H1 (cell line): Measurements from ENCODE around the gene PPFIA4. TPM values are rescaled to one million over a fixed set of nuclear protein-coding genes. Genes with fewer than 3 reads are reported as not detected.

Source experiments
- CTCF ChIA-PET: fragments of 300-600 bp; sonication (Branson Sonifier 250); formaldehyde crosslinking; loops from one replicate; lab custom pipeline; 2021; ENCODE audit not compliant: partially characterized antibody; lab: Charles Lee
- POLR2A ChIA-PET: fragments of 300-600 bp; sonication (Branson Sonifier 250); formaldehyde crosslinking; loops from one replicate; lab custom pipeline; 2021; ENCODE audit warnings: inconsistent platforms; ENCODE audit not compliant: partially characterized antibody; lab: Charles Lee
- DNase-seq, 2 experiments: peaks; one replicate each; pipeline versions ENCODE4 v3.0.0 to v3.0.0-alpha.2; 2010 to 2022; ENCODE audit warnings: low spot score in 2 of 2, low read depth in 1 of 2, mixed read lengths in 1 of 2
- FAIRE-seq: peaks from 2 replicates; lab custom pipeline; 2011; peaks lifted over from hg19 to GRCh38; lab: Jason Lieb, UNC
- H2AFZ ChIP-seq: 2 replicates; pipeline ENCODE4 v1.8.1; 2012; ENCODE audit warnings: low read length, inconsistent platforms
- H2AK5ac ChIP-seq: 2 replicates; pipeline ENCODE4 v1.6.1; 2013; ENCODE audit warnings: low read depth, low read length
- H2BK120ac ChIP-seq: replicated peaks from 2 replicates; pipeline ENCODE3; 2013; ENCODE audit warnings: low read depth, low read length, inconsistent platforms
- H2BK12ac ChIP-seq: 2 replicates; pipeline ENCODE4 v1.6.1; 2013; ENCODE audit warnings: low read depth, low read length
- H2BK15ac ChIP-seq: 2 replicates; pipeline ENCODE4 v1.6.1; 2013; ENCODE audit warnings: low read length
- H2BK20ac ChIP-seq: 2 replicates; pipeline ENCODE4 v1.6.1; 2013; ENCODE audit warnings: low read length
- H2BK5ac ChIP-seq: 2 replicates; pipeline ENCODE4 v1.6.1; 2013; ENCODE audit warnings: low read depth, low read length
- H3K14ac ChIP-seq: 2 replicates; pipeline ENCODE4 v1.6.1; 2013; ENCODE audit warnings: inconsistent platforms; ENCODE audit not compliant: insufficient read length
- H3K18ac ChIP-seq: 2 replicates; pipeline ENCODE4 v1.6.1; 2013; ENCODE audit warnings: low read length; ENCODE audit errors: extremely low read depth
- H3K23ac ChIP-seq: 2 replicates; pipeline ENCODE4 v1.6.1; 2013; ENCODE audit warnings: inconsistent platforms; ENCODE audit not compliant: insufficient read length
- H3K23me2 ChIP-seq: 2 replicates; pipeline ENCODE4 v1.6.1; 2013; ENCODE audit warnings: low read depth, low read length
- H3K27ac ChIP-seq: 2 replicates; pipeline ENCODE4 v1.6.1; 2011; ENCODE audit warnings: low read depth, low read length, inconsistent platforms
- H3K27me3 ChIP-seq, 4 experiments: replicated peaks in 1 of 4; 1 replicate in 1 of 4; 2 replicates in 3 of 4; pipeline versions ENCODE4 v1.6.1 to v1.8.1; 2011 to 2013; ENCODE audit warnings: low read length in 3 of 4, mild to moderate bottlenecking in 3 of 4, inconsistent platforms in 2 of 4, mixed read lengths in 2 of 4, moderate library complexity in 1 of 4; ENCODE audit not compliant: control insufficient read depth in 3 of 4, insufficient read depth in 3 of 4; ENCODE audit errors: extremely low read depth in 1 of 4
- H3K36me3 ChIP-seq, 4 experiments: 2 replicates each; pipeline versions ENCODE4 v1.6.1 to v1.8.1; 2011 to 2013; ENCODE audit warnings: mild to moderate bottlenecking in 4 of 4, low read length in 3 of 4, moderate library complexity in 2 of 4, control low read depth in 1 of 4, inconsistent platforms in 1 of 4; ENCODE audit not compliant: insufficient read depth in 4 of 4, control insufficient read depth in 2 of 4
- H3K4ac ChIP-seq: replicated peaks from 2 replicates; pipeline ENCODE3; 2013; ENCODE audit warnings: low read length, low read depth, mixed read lengths, inconsistent platforms; ENCODE audit not compliant: insufficient read length
- H3K4me1 ChIP-seq, 4 experiments: replicated peaks in 1 of 4; 1 replicate in 1 of 4; 2 replicates in 3 of 4; pipeline versions ENCODE4 v1.6.1 to v1.8.1; 2011 to 2013; ENCODE audit warnings: low read length in 3 of 4, inconsistent platforms in 2 of 4, mixed read lengths in 1 of 4; ENCODE audit not compliant: insufficient read depth in 4 of 4, control insufficient read depth in 3 of 4
- H3K4me2 ChIP-seq, 2 experiments: 2 replicates each; pipeline versions ENCODE4 v1.6.1 to v1.8.1; 2011 to 2013; ENCODE audit warnings: low read depth in 2 of 2, low read length in 2 of 2, control low read depth in 1 of 2, inconsistent platforms in 1 of 2, mild to moderate bottlenecking in 1 of 2; ENCODE audit not compliant: insufficient read depth in 1 of 2
- H3K4me3 ChIP-seq, 4 experiments: fragments of 200-600, 300-600 bp in 1 of 4; sonication (generic), shearing (Covaris generic), sonication (Bioruptor Twin) in 1 of 4; 2 replicates each; pipeline versions ENCODE4 v1.5.1 to v1.8.1; 2011 to 2016; ENCODE audit warnings: low read length in 4 of 4, low read depth in 3 of 4, control low read depth in 2 of 4, inconsistent platforms in 2 of 4, mild to moderate bottlenecking in 2 of 4, mixed read lengths in 1 of 4, moderate library complexity in 1 of 4; ENCODE audit not compliant: insufficient read depth in 2 of 4; ENCODE audit errors: extremely low read depth in 1 of 4
- H3K56ac ChIP-seq: replicated peaks from 2 replicates; pipeline ENCODE3; 2013; ENCODE audit warnings: low read depth, mild to moderate bottlenecking, mixed read lengths, low read length, inconsistent platforms; ENCODE audit not compliant: insufficient read length
- H3K79me1 ChIP-seq: 2 replicates; pipeline ENCODE4 v1.6.1; 2013; ENCODE audit warnings: low read depth, low read length, control low read depth
- H3K79me2 ChIP-seq, 2 experiments: 2 replicates each; pipeline versions ENCODE4 v1.6.1 to v1.8.1; 2012 to 2013; ENCODE audit warnings: low read length in 2 of 2, mild to moderate bottlenecking in 2 of 2, inconsistent platforms in 1 of 2; ENCODE audit not compliant: insufficient read depth in 2 of 2, control insufficient read depth in 1 of 2
- H3K9ac ChIP-seq, 4 experiments: replicated peaks in 1 of 4; 1 replicate in 1 of 4; 2 replicates in 3 of 4; pipeline versions ENCODE4 v1.6.1 to v1.8.1; 2011 to 2013; ENCODE audit warnings: low read depth in 3 of 4, low read length in 3 of 4, control low read depth in 2 of 4, mild to moderate bottlenecking in 2 of 4, moderate library complexity in 2 of 4, inconsistent platforms in 1 of 4; ENCODE audit errors: extremely low read depth in 1 of 4
- H3K9me3 ChIP-seq, 2 experiments: 2 replicates each; pipeline versions ENCODE4 v1.6.1 to v1.8.1; 2012 to 2013; ENCODE audit warnings: mild to moderate bottlenecking in 2 of 2, moderate library complexity in 2 of 2, control low read depth in 1 of 2, inconsistent platforms in 1 of 2, low read depth in 1 of 2, low read length in 1 of 2, mixed read lengths in 1 of 2; ENCODE audit not compliant: insufficient read depth in 2 of 2
- H4K20me1 ChIP-seq, 2 experiments: replicated peaks in 1 of 2; 2 replicates each; pipeline versions ENCODE3 to v1.8.1; 2011 to 2013; ENCODE audit warnings: inconsistent platforms in 2 of 2, low read length in 2 of 2, mild to moderate bottlenecking in 1 of 2; ENCODE audit not compliant: insufficient read depth in 2 of 2, control insufficient read depth in 1 of 2
- H4K5ac ChIP-seq: 2 replicates; pipeline ENCODE4 v1.6.1; 2013; ENCODE audit warnings: low read length, low read depth, mixed read lengths, inconsistent platforms; ENCODE audit not compliant: insufficient read length
- H4K8ac ChIP-seq: 2 replicates; pipeline ENCODE4 v1.8.0; 2013; ENCODE audit warnings: mild to moderate bottlenecking, moderate library complexity, low read length, inconsistent platforms; ENCODE audit not compliant: insufficient read depth; ENCODE audit errors: extremely low read depth
- H4K91ac ChIP-seq: replicated peaks from 2 replicates; pipeline ENCODE3; 2013; ENCODE audit warnings: low read length, mixed read lengths, inconsistent platforms; ENCODE audit not compliant: insufficient read length
- KDM1A ChIP-seq: fragments of 200-600, 300-600 bp; sonication (generic); IDR thresholded peaks from 2 replicates; pipeline ENCODE4 v1.7.1; 2016; ENCODE audit warnings: mild to moderate bottlenecking, low read length, borderline replicate concordance
- KDM5A ChIP-seq: fragments of 200-600 bp; IDR thresholded peaks from 2 replicates; pipeline ENCODE4 v1.7.1; 2012; ENCODE audit warnings: mild to moderate bottlenecking, low read length, inconsistent platforms, mixed read lengths
- WGBS, 2 experiments: shearing (Covaris generic) in 1 of 2; methylation state at CpG; one replicate each; pipeline versions ENCODE4 v1.1.6 to v1.1.7; 2013 to 2015; ENCODE audit warnings: low lambda C conversion rate in 2 of 2, mixed read lengths in 2 of 2, inconsistent platforms in 1 of 2, low coverage in 1 of 2, missing lambda C conversion rate in 1 of 2; ENCODE audit not compliant: insufficient replicate concordance in 2 of 2, insufficient coverage in 1 of 2, insufficient read length in 1 of 2; ENCODE audit errors: extremely low coverage in 1 of 2, missing lambda C conversion rate in 1 of 2; 5-methylcytosine and 5-hydroxymethylcytosine counted together
- polyA plus RNA-seq, 7 experiments: library from polyadenylated mRNA; depleted of rRNA in 3 of 7; stranded (reverse) in 5 of 7; unstranded in 2 of 7; fragments of >200 nt in 5 of 7; fragments of 200-250 nt in 2 of 7; gene quantifications; 1 replicate in 5 of 7; 2 replicates in 1 of 7; 4 replicates in 1 of 7; pipeline versions ENCODE4 v1.2.1 to v1.2.3, GENCODE V29; 2011 to 2013; ENCODE audit warnings: missing spikeins in 2 of 7, mixed read lengths in 2 of 7
- total RNA-seq: library from RNA; stranded (reverse); fragmentation: NEBNext Ultra II Directional; extraction: Animal tissue kit (Norgen Biotek cat#: 25700); gene quantifications from 2 replicates; pipeline ENCODE4 v1.2.1, GENCODE V29; 2021

Gene PPFIA4
- total and polyA plus RNA-seq, 2 of the 8 experiments (the other 6 are each of a cell fraction or from before 2014, with no cell fraction given): 9.0 to 9.9 TPM

- peak overlapping the region; percentile 18; the same call in 1 of the 2 replicates for H2BK12ac ChIP-seq
- H3K9me3 ChIP-seq: no peaks in the 10 kb centered on the region
- no peak overlapping the region for H3K9ac ChIP-seq
- no peaks in the 10 kb centered on the region for H3K27me3 ChIP-seq
- peak overlapping the region; percentile 24 to 39; a peak in 2 of 4 replicates for H3K4me2 ChIP-seq
- H3K18ac ChIP-seq: peak overlapping the region; percentile 28; the same call in 1 of the 2 replicates
- H3K79me2 ChIP-seq: no peaks in the 10 kb centered on the region
- peak overlapping the region; percentile 23 for H4K5ac ChIP-seq
- H2AFZ ChIP-seq: no peak overlapping the region
- ChIA-PET POLR2A (interaction anchor here (0.6 to 1.2 kb wide), 5 partner anchors 10 to 934 kb away, joined by 3 to 5 read pairs (median 3); no protein-coding TSS in a partner anchor), CTCF (interaction anchor here (0.9 to 49.7 kb wide), 14 partner anchors 2 to 219 kb away, joined by 3 to 1089 read pairs (median 16); partner anchors contain the start of genes ADORA1, MYBPH, MYOG and PPFIA4)
- H4K8ac ChIP-seq: no peak overlapping the region
- no peak overlapping the region for H3K14ac ChIP-seq
- no peaks in the 10 kb centered on the region for H4K20me1 ChIP-seq
- no peaks in the 10 kb centered on the region for H3K23me2 ChIP-seq
- no peak overlapping the region for H3K56ac ChIP-seq
- FAIRE-seq (peak; percentile 50), DNase-seq (no peak)
- no peak overlapping the region for H3K4me3 ChIP-seq
- H2BK5ac ChIP-seq: peak overlapping the region; percentile 80; the same call in 1 of the 2 replicates
- H2BK120ac ChIP-seq: peak overlapping the region; percentile 16
- no peak for TF ChIP-seq KDM5A
- TF ChIP-seq KDM1A: peak; percentile 76; the same call in 1 of the 2 replicates
- no peak overlapping the region; the same call in 1 of the 2 replicates for H2BK15ac ChIP-seq
- H3K4me1 ChIP-seq: peaks cover 10 to 26% (median 20%) of the 10 kb centered on the region in 4 experiments
- peak overlapping the region; percentile 84 for H4K91ac ChIP-seq
- 0 out of 2 replicates have a peak overlapping the region, but pooled peaks have one; percentile 1 for H2AK5ac ChIP-seq
- H3K4ac ChIP-seq: no peak overlapping the region
- WGBS, 2 experiments: 37% methylated on average over 1 of the region's 1 CpG; no CpG with 5 or more reads in 1 of the 2 experiments
- H3K36me3 ChIP-seq: no peaks in the 10 kb centered on the region
- 0 out of 2 replicates have a peak overlapping the region, but pooled peaks have one; percentile 10 for H2BK20ac ChIP-seq
- H3K23ac ChIP-seq: no peak overlapping the region
- no peaks in the 10 kb centered on the region for H3K79me1 ChIP-seq
- no peak overlapping the region for H3K27ac ChIP-seq
Observed at GRCh38 chr1:203054184-203054583, 27.9 kb downstream of the PPFIA4 start.
